Mesendoderm (in vitro differentiated cells): Measurements from ENCODE around the gene USP36.

Source experiments
- DNase-seq: peaks from one replicate; pipeline ENCODE4 v3.0.0; 2013
- H2AK5ac ChIP-seq: 2 replicates; pipeline ENCODE4 v1.6.1; 2013; ENCODE audit warnings: low read length, inconsistent platforms
- H2BK120ac ChIP-seq: 2 replicates; pipeline ENCODE4 v1.6.1; 2013; ENCODE audit warnings: low read depth, mild to moderate bottlenecking, low read length, moderate library complexity, mixed read lengths
- H2BK15ac ChIP-seq: replicated peaks from 2 replicates; pipeline ENCODE4 v1.6.1; 2013; ENCODE audit warnings: low read depth, mild to moderate bottlenecking, moderate library complexity
- H2BK5ac ChIP-seq: 2 replicates; pipeline ENCODE4 v1.6.1; 2013; ENCODE audit warnings: low read length, inconsistent platforms
- H3K18ac ChIP-seq: 2 replicates; pipeline ENCODE4 v1.6.1; 2013; ENCODE audit warnings: mild to moderate bottlenecking, low read length, mixed read lengths
- H3K23ac ChIP-seq: one replicate; pipeline ENCODE4 v1.6.1; 2013; ENCODE audit warnings: low read length
- H3K27ac ChIP-seq: 2 replicates; pipeline ENCODE4 v1.5.1; 2013; ENCODE audit warnings: low read depth, mild to moderate bottlenecking, inconsistent platforms, low read length, moderate library complexity
- H3K27me3 ChIP-seq: 2 replicates; pipeline ENCODE4 v1.6.1; 2013; ENCODE audit warnings: low read length, control low read depth, mild to moderate bottlenecking, inconsistent platforms; ENCODE audit not compliant: insufficient read depth, poor library complexity
- H3K36me3 ChIP-seq: 2 replicates; pipeline ENCODE4 v1.6.1; 2013; ENCODE audit warnings: low read length, inconsistent platforms; ENCODE audit not compliant: control insufficient read depth, insufficient read depth
- H3K4ac ChIP-seq: one replicate; pipeline ENCODE4 v1.6.1; 2013; ENCODE audit warnings: low read depth, mild to moderate bottlenecking, low read length, moderate library complexity
- H3K4me1 ChIP-seq: 2 replicates; pipeline ENCODE4 v1.6.1; 2013; ENCODE audit warnings: low read depth, low read length, inconsistent platforms; ENCODE audit not compliant: control insufficient read depth
- H3K4me2 ChIP-seq: 2 replicates; pipeline ENCODE4 v1.6.1; 2013; ENCODE audit warnings: low read length
- H3K4me3 ChIP-seq: 2 replicates; pipeline ENCODE4 v1.5.1; 2013; ENCODE audit warnings: mild to moderate bottlenecking, low read length
- H3K56ac ChIP-seq: one replicate; pipeline ENCODE4 v1.6.1; 2013; ENCODE audit warnings: low read length
- H3K79me1 ChIP-seq: 2 replicates; pipeline ENCODE4 v1.6.1; 2013; ENCODE audit warnings: low read length, inconsistent platforms
- H3K79me2 ChIP-seq: 2 replicates; pipeline ENCODE4 v1.6.1; 2013; ENCODE audit warnings: mild to moderate bottlenecking, low read length; ENCODE audit not compliant: control insufficient read depth, insufficient read depth
- H3K9ac ChIP-seq: 2 replicates; pipeline ENCODE4 v1.6.1; 2013; ENCODE audit warnings: low read length, inconsistent platforms
- H4K5ac ChIP-seq: one replicate; pipeline ENCODE4 v1.6.1; 2013; ENCODE audit warnings: low read length
- H4K8ac ChIP-seq: one replicate; pipeline ENCODE4 v1.6.1; 2013; ENCODE audit warnings: low read depth, mild to moderate bottlenecking, control low read depth, low read length, moderate library complexity
- WGBS: extraction: QIAGEN DNeasy Blood & Tissue Kit; methylation state at CpG from one replicate; pipeline ENCODE4 v1.1.7; 2013; ENCODE audit warnings: low lambda C conversion rate, missing lambda C conversion rate; ENCODE audit not compliant: insufficient coverage; ENCODE audit errors: extremely low coverage; 5-methylcytosine and 5-hydroxymethylcytosine counted together

USP36 gene

GRCh38 chr17:78817123-78817522, 23.5 kb downstream of the USP36 start:
- Histone ChIP-seq H3K4me1 (no peaks in the 10 kb centered on the region), H3K18ac (no peak overlapping the region), H2AK5ac (no peak overlapping the region), H3K79me2 (no peaks in the 10 kb centered on the region), H3K4ac (no peak overlapping the region), H3K9ac (no peak overlapping the region), H2BK120ac (no peak overlapping the region), H4K5ac (no peak overlapping the region), H2BK15ac (no peak overlapping the region), H3K27me3 (no peaks in the 10 kb centered on the region), H3K23ac (no peak overlapping the region), H3K79me1 (peaks cover 2% of the 10 kb centered on the region), H3K27ac (no peak overlapping the region), H3K56ac (no peak overlapping the region), H4K8ac (no peak overlapping the region), H3K36me3 (peaks cover 32% of the 10 kb centered on the region), H2BK5ac (no peak overlapping the region), H3K4me3 (no peak overlapping the region), H3K4me2 (no peak overlapping the region)
- no CpG with 5 or more reads among the region's 6 CpGs for WGBS
- DNase-seq, result no peak

- Histone ChIP-seq H3K4me2 (no peak overlapping the region), H3K27ac (no peak overlapping the region), H3K56ac (no peak overlapping the region), H4K8ac (no peak overlapping the region), H3K4me3 (no peak overlapping the region), H3K79me1 (peaks cover 2% of the 10 kb centered on the region), H4K5ac (no peak overlapping the region), H3K36me3 (peaks cover 26% of the 10 kb centered on the region), H3K9ac (no peak overlapping the region), H3K4me1 (no peaks in the 10 kb centered on the region), H2BK15ac (no peak overlapping the region), H3K18ac (no peak overlapping the region), H2BK5ac (no peak overlapping the region), H3K23ac (no peak overlapping the region), H2BK120ac (no peak overlapping the region), H2AK5ac (no peak overlapping the region), H3K4ac (no peak overlapping the region), H3K79me2 (no peaks in the 10 kb centered on the region), H3K27me3 (no peaks in the 10 kb centered on the region)
- no CpG with 5 or more reads among the region's 7 CpGs for WGBS
- DNase-seq, result no peak
These were observed 24.9 kb downstream of the USP36 start for GRCh38 chr17:78815696-78816095.

GRCh38 chr17:78812855-78813254, 27.8 kb downstream of the USP36 start:
- Histone ChIP-seq H3K4me1 (no peaks in the 10 kb centered on the region), H4K8ac (no peak overlapping the region), H2BK120ac (no peak overlapping the region), H3K18ac (no peak overlapping the region), H3K9ac (no peak overlapping the region), H3K79me1 (peaks cover 2% of the 10 kb centered on the region), H2BK15ac (no peak overlapping the region), H3K4me3 (no peak overlapping the region), H3K4me2 (no peak overlapping the region), H4K5ac (no peak overlapping the region), H3K79me2 (no peaks in the 10 kb centered on the region), H3K27me3 (no peaks in the 10 kb centered on the region), H3K36me3 (peaks cover 18% of the 10 kb centered on the region), H2BK5ac (no peak overlapping the region), H2AK5ac (no peak overlapping the region), H3K23ac (no peak overlapping the region), H3K56ac (no peak overlapping the region), H3K4ac (no peak overlapping the region), H3K27ac (no peak overlapping the region)
- DNase-seq, result no peak
- WGBS, result no CpG with 5 or more reads among the region's 8 CpGs

- Histone ChIP-seq H3K79me2 (no peaks in the 10 kb centered on the region), H2BK5ac (no peak overlapping the region), H2AK5ac (no peak overlapping the region), H3K9ac (no peak overlapping the region), H2BK120ac (no peak overlapping the region), H3K4me1 (no peaks in the 10 kb centered on the region), H3K4ac (no peak overlapping the region), H3K27me3 (no peaks in the 10 kb centered on the region), H2BK15ac (no peak overlapping the region), H3K27ac (no peak overlapping the region), H3K36me3 (peaks cover 20% of the 10 kb centered on the region), H3K79me1 (peaks cover 2% of the 10 kb centered on the region), H4K5ac (no peak overlapping the region), H3K4me2 (no peak overlapping the region), H3K4me3 (no peak overlapping the region), H4K8ac (no peak overlapping the region), H3K56ac (no peak overlapping the region), H3K23ac (no peak overlapping the region), H3K18ac (no peak overlapping the region)
- no peak for DNase-seq
- WGBS, result no CpG with 5 or more reads among the region's 4 CpGs
These were observed 32.5 kb downstream of the USP36 start for GRCh38 chr17:78808163-78808562.

- no peak overlapping the region for H2BK120ac ChIP-seq
- no peaks in the 10 kb centered on the region for H3K79me2 ChIP-seq
- no peak overlapping the region for H3K4ac ChIP-seq
- H3K9ac ChIP-seq, result no peak overlapping the region
- H2AK5ac ChIP-seq, result no peak overlapping the region
- no peak overlapping the region for H3K27ac ChIP-seq
- no peaks in the 10 kb centered on the region for H3K27me3 ChIP-seq
- peaks cover 18% of the 10 kb centered on the region for H3K36me3 ChIP-seq
- peaks cover 2% of the 10 kb centered on the region for H3K79me1 ChIP-seq
- H3K4me2 ChIP-seq, result no peak overlapping the region
- no peak overlapping the region for H4K5ac ChIP-seq
- no peak overlapping the region for H3K56ac ChIP-seq
- WGBS, result no CpG with 5 or more reads among the region's 9 CpGs
- no peak overlapping the region for H3K4me3 ChIP-seq
- H2BK5ac ChIP-seq, result no peak overlapping the region
- H3K23ac ChIP-seq, result no peak overlapping the region
- no peaks in the 10 kb centered on the region for H3K4me1 ChIP-seq
- no peak overlapping the region for H2BK15ac ChIP-seq
- no peak overlapping the region for H4K8ac ChIP-seq
- H3K18ac ChIP-seq, result no peak overlapping the region
- DNase-seq, result peak; percentile 39
These were observed 34.2 kb downstream of the USP36 start for GRCh38 chr17:78806451-78806850.

- Histone ChIP-seq H3K79me2 (no peaks in the 10 kb centered on the region), H3K18ac (no peak overlapping the region), H2BK15ac (no peak overlapping the region), H3K4me3 (no peak overlapping the region), H3K4me1 (no peaks in the 10 kb centered on the region), H3K56ac (no peak overlapping the region), H4K8ac (no peak overlapping the region), H2BK120ac (no peak overlapping the region), H2BK5ac (no peak overlapping the region), H4K5ac (no peak overlapping the region), H3K79me1 (peaks cover 3% of the 10 kb centered on the region), H3K36me3 (peaks cover 18% of the 10 kb centered on the region), H3K27ac (no peak overlapping the region), H3K27me3 (no peaks in the 10 kb centered on the region), H2AK5ac (no peak overlapping the region), H3K9ac (no peak overlapping the region), H3K4ac (no peak overlapping the region), H3K23ac (no peak overlapping the region), H3K4me2 (no peak overlapping the region)
- no CpG with 5 or more reads among the region's 14 CpGs for WGBS
- DNase-seq, result no peak
These were observed 35.3 kb downstream of the USP36 start for GRCh38 chr17:78805301-78805700.
